Measurements from ENCODE around the gene GNAS-AS1. TPM values are rescaled to one million over a fixed set of nuclear protein-coding genes. Genes with fewer than 3 reads are reported as not detected.

The GNAS-AS1 gene
- total RNA-seq, 1 experiment from 2014 or later, result 6.8 TPM

GRCh38 chr20:58791286-58791685 lies 59.4 kb downstream of the GNAS-AS1 start:
- no peak for DNase-seq
- TF ChIP-seq EZH2 (IDR thresholded peaks at IDR 0.05; ENCODE audit: low read depth) (no peak), CTCF (conservative IDR thresholded peaks at IDR 0.05) (no peak)
- Histone ChIP-seq H3K27me3 (ENCODE audit: insufficient read depth, low read depth) (peaks cover 98% of the 10 kb centered on the region), H4K20me1 (ENCODE audit: insufficient read depth) (no peaks in the 10 kb centered on the region), H3K4me3 (no peak overlapping the region), H2AFZ (no peak overlapping the region), H3K9me3 (ENCODE audit: insufficient read depth, low read depth) (no peaks in the 10 kb centered on the region), H3K36me3 (ENCODE audit: low read depth) (no peaks in the 10 kb centered on the region), H3K4me2 (no peak overlapping the region), H3K9me2 (ENCODE audit: insufficient read depth) (no peaks in the 10 kb centered on the region), H3F3A (ENCODE audit: insufficient read depth, low read depth) (no peaks in the 10 kb centered on the region), H3K27ac (no peak overlapping the region), H3K79me2 (ENCODE audit: low read depth) (no peaks in the 10 kb centered on the region), H3K4me1 (replicated peaks; ENCODE audit: insufficient read depth) (no peaks in the 10 kb centered on the region)
- intact Hi-C loops (cut with micrococcal nuclease; ENCODE audit: unreplicated experiment), result no loop called here
- ChIA-PET CTCF (no interaction called here), POLR2A (ENCODE audit: unreplicated experiment) (no interaction called here)
- no TSS peak for BruUV-seq (replicated peaks)

GRCh38 chr20:58790454-58790853 lies 60.2 kb downstream of the GNAS-AS1 start:
- intact Hi-C loops (cut with micrococcal nuclease; ENCODE audit: unreplicated experiment), result no loop called here

GRCh38 chr20:58788896-58789544 lies 61.7 kb downstream of the GNAS-AS1 start:
- no peak overlapping the region for H3K4me3 ChIP-seq
- intact Hi-C loops (cut with micrococcal nuclease; ENCODE audit: unreplicated experiment), result no loop called here
- no peak for TF ChIP-seq CTCF (conservative IDR thresholded peaks at IDR 0.05)
- TF ChIP-seq EZH2 (IDR thresholded peaks at IDR 0.05; ENCODE audit: low read depth), result no peak; the same call in 1 of the 2 replicates
- CTCF ChIA-PET, result no interaction called here
- BruUV-seq (replicated peaks), result no TSS peak
- no peak overlapping the region for H3K4me2 ChIP-seq
- POLR2A ChIA-PET (ENCODE audit: unreplicated experiment), result no interaction called here
- peaks cover 96% of the 10 kb centered on the region for H3K27me3 ChIP-seq (ENCODE audit: insufficient read depth, low read depth)
- no peaks in the 10 kb centered on the region for H3F3A ChIP-seq (ENCODE audit: insufficient read depth, low read depth)
- no peaks in the 10 kb centered on the region for H3K79me2 ChIP-seq (ENCODE audit: low read depth)
- no peak overlapping the region for H2AFZ ChIP-seq
- H3K4me1 ChIP-seq (replicated peaks; ENCODE audit: insufficient read depth), result no peaks in the 10 kb centered on the region
- H3K9me2 ChIP-seq (ENCODE audit: insufficient read depth), result no peaks in the 10 kb centered on the region
- DNase-seq, result no peak
- no peaks in the 10 kb centered on the region for H4K20me1 ChIP-seq (ENCODE audit: insufficient read depth)
- no peaks in the 10 kb centered on the region for H3K36me3 ChIP-seq (ENCODE audit: low read depth)
- no peaks in the 10 kb centered on the region for H3K9me3 ChIP-seq (ENCODE audit: insufficient read depth, low read depth)
- H3K27ac ChIP-seq, result no peak overlapping the region

More at GRCh38 chr20:58790454-58790853, 60.2 kb downstream of the GNAS-AS1 start:
- Histone ChIP-seq H3K79me2 (ENCODE audit: low read depth) (no peaks in the 10 kb centered on the region), H3K4me3 (no peak overlapping the region), H3K27me3 (ENCODE audit: insufficient read depth, low read depth) (peaks cover 96% of the 10 kb centered on the region), H3F3A (ENCODE audit: insufficient read depth, low read depth) (no peaks in the 10 kb centered on the region), H3K27ac (no peak overlapping the region), H2AFZ (no peak overlapping the region), H4K20me1 (ENCODE audit: insufficient read depth) (no peaks in the 10 kb centered on the region), H3K4me1 (replicated peaks; ENCODE audit: insufficient read depth) (no peaks in the 10 kb centered on the region), H3K4me2 (no peak overlapping the region), H3K36me3 (ENCODE audit: low read depth) (no peaks in the 10 kb centered on the region), H3K9me2 (ENCODE audit: insufficient read depth) (no peaks in the 10 kb centered on the region), H3K9me3 (ENCODE audit: insufficient read depth, low read depth) (no peaks in the 10 kb centered on the region)
- BruUV-seq (replicated peaks), result no TSS peak
- TF ChIP-seq CTCF (conservative IDR thresholded peaks at IDR 0.05) (no peak), EZH2 (IDR thresholded peaks at IDR 0.05; ENCODE audit: low read depth) (no peak)
- CTCF ChIA-PET, result no interaction called here
- no peak for DNase-seq
- POLR2A ChIA-PET (ENCODE audit: unreplicated experiment), result no interaction called here
